OCI-LY7 (cell line): ENCODE results near the gene C1orf87. TPM values are rescaled to one million over a fixed set of nuclear protein-coding genes. Genes with fewer than 3 reads are reported as not detected.

Experiments
- BruUV-seq: library from RNA; stranded (reverse); fragments of 400-500 nt; replicated peaks from 2 replicates; lab custom pipeline; 2021; lab: Mats Ljungman, UMichigan
- CTCF ChIA-PET: fragments of 300-600 bp; sonication (Branson Sonifier 250); formaldehyde crosslinking; loops from one replicate; lab custom pipeline; 2022; ENCODE audit warnings: antibody characterized with exemption; ENCODE audit not compliant: unreplicated experiment; lab: Charles Lee
- POLR2A ChIA-PET: fragments of 300-600 bp; sonication (Branson Sonifier 250); formaldehyde crosslinking; loops from one replicate; lab custom pipeline; 2022; ENCODE audit warnings: antibody characterized with exemption; lab: Charles Lee
- DNase-seq: peaks from one replicate; pipeline ENCODE4 v3.0.0-alpha.2; 2015; ENCODE audit warnings: low spot score
- H2AFZ ChIP-seq: fragments of 200-600 bp; sonication (generic), shearing (Covaris generic); 2 replicates; pipeline ENCODE4 v1.6.1; 2014; ENCODE audit warnings: mild to moderate bottlenecking, antibody characterized with exemption, low read length, moderate library complexity
- H3K27ac ChIP-seq: fragments of 200-600 bp; sonication (generic); 2 replicates; pipeline ENCODE4 v1.5.1; 2014; ENCODE audit warnings: mixed run types, low read depth, mild to moderate bottlenecking, moderate library complexity, low read length, inconsistent platforms; ENCODE audit not compliant: poor library complexity, severe bottlenecking
- H3K36me3 ChIP-seq: fragments of 200-600 bp; sonication (generic); 2 replicates; pipeline ENCODE4 v1.6.1; 2014; ENCODE audit warnings: mild to moderate bottlenecking, antibody characterized with exemption, low read length, moderate library complexity, mixed read lengths; ENCODE audit not compliant: insufficient read depth
- H3K4me1 ChIP-seq: fragments of 200-600 bp; sonication (generic); 2 replicates; pipeline ENCODE4 v1.5.1; 2014; ENCODE audit warnings: mild to moderate bottlenecking, low read length; ENCODE audit not compliant: insufficient read depth, poor library complexity, severe bottlenecking
- H3K4me2 ChIP-seq: fragments of 200-600 bp; sonication (generic); 2 replicates; pipeline ENCODE4 v1.6.1; 2014; ENCODE audit warnings: mild to moderate bottlenecking, low read length
- H3K4me3 ChIP-seq: fragments of 200-600 bp; sonication (generic); 2 replicates; pipeline ENCODE4 v1.5.1; 2014; ENCODE audit warnings: mild to moderate bottlenecking, low read depth, low read length; ENCODE audit not compliant: poor library complexity, severe bottlenecking
- H3K79me2 ChIP-seq: fragments of 200-600 bp; sonication (generic); 2 replicates; pipeline ENCODE4 v1.6.1; 2016; ENCODE audit warnings: low read depth, mild to moderate bottlenecking, low read length, moderate library complexity, mixed read lengths; ENCODE audit not compliant: insufficient read depth
- H3K9me2 ChIP-seq: fragments of 200-600 bp; sonication (generic); 2 replicates; pipeline ENCODE4 v1.6.1; 2016; ENCODE audit warnings: mild to moderate bottlenecking, low read length, mixed read lengths; ENCODE audit not compliant: insufficient read depth
- H3K9me3 ChIP-seq: fragments of 200-600 bp; sonication (generic); 2 replicates; pipeline ENCODE4 v1.6.1; 2014; ENCODE audit warnings: mild to moderate bottlenecking, mixed run types, low read length, mixed read lengths
- H4K20me1 ChIP-seq: fragments of 200-600 bp; sonication (generic); 2 replicates; pipeline ENCODE4 v1.6.1; 2014; ENCODE audit warnings: mild to moderate bottlenecking, antibody characterized with exemption, low read length, moderate library complexity, mixed read lengths; ENCODE audit not compliant: insufficient read depth
- CTCF ChIP-seq: fragments of 200-600 bp; sonication (generic); conservative IDR thresholded peaks from 2 replicates; pipeline ENCODE4 v1.5.1; 2014; ENCODE audit warnings: mild to moderate bottlenecking, antibody characterized with exemption, low read length, moderate library complexity, mixed read lengths
- EZH2phosphoT487 ChIP-seq: fragments of 200-600 bp; sonication (generic); IDR thresholded peaks from 2 replicates; pipeline ENCODE4 v1.6.1; 2018; ENCODE audit warnings: low read depth, borderline replicate concordance, mild to moderate bottlenecking, mixed run types, antibody characterized with exemption, low read length, moderate library complexity, mixed read lengths
- intact Hi-C: fragments of 100-400 bp; cut with micrococcal nuclease; formaldehyde crosslinking; loops from one replicate; pipeline ENCODE4 v1.10.0; 2022; ENCODE audit not compliant: unreplicated experiment
- total RNA-seq, 2 experiments: library from RNA; depleted of rRNA in 1 of 2; stranded (reverse); fragments of >200 nt in 1 of 2; shearing (Covaris generic) in 1 of 2; gene quantifications; 2 replicates each; pipeline ENCODE4 v1.2.3, GENCODE V29; 2014 to 2022

The C1orf87 gene
- total RNA-seq, 2 experiments from 2014 or later = not detected

DNA sequence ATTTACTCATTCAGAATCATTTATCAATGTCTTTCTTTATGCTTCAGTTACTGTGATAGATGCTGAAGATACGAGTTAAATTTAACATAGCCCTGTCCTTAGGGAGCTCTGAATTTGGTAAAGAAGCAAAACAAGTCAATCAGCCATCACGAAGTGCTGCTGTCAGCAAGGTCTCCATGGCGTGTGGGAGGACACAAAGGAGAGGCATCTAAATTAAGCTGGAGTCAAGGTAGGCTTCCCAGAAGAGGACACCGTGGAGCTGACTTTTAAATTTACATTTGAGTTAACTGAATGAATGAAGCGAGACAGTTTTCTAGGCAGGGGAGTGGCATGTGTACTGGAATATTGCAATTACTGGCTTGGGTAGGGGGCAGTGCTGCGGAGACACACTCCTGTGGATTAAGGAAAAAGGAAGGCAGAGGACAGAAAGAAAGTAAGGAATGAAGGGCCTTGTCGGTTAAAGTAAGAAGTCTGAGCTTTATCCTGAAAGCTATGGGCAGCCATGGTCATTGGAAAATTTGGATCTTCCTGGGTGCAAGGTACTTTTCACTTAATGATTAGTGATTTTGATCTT is 41.3 kb upstream of the C1orf87 start:
- Histone ChIP-seq H2AFZ (no peak overlapping the region), H3K79me2 (no peaks in the 10 kb centered on the region), H3K4me1 (no peaks in the 10 kb centered on the region), H3K4me2 (no peak overlapping the region), H3K36me3 (no peaks in the 10 kb centered on the region), H3K9me2 (no peaks in the 10 kb centered on the region), H3K4me3 (no peak overlapping the region), H4K20me1 (no peaks in the 10 kb centered on the region), H3K9me3 (no peaks in the 10 kb centered on the region), H3K27ac (no peak overlapping the region)
- CTCF ChIA-PET = no interaction called here
- POLR2A ChIA-PET = no interaction called here
- no peak for DNase-seq
- intact Hi-C loops = no loop called here
- TF ChIP-seq EZH2phosphoT487 (no peak), CTCF (no peak)
- BruUV-seq = no TSS peak

- no peaks in the 10 kb centered on the region for H3K9me2 ChIP-seq
- H3K27ac ChIP-seq = no peak overlapping the region
- CTCF ChIA-PET = no interaction called here
- no peak for TF ChIP-seq CTCF
- TF ChIP-seq EZH2phosphoT487 = no peak
- H3K4me3 ChIP-seq = no peak overlapping the region
- no peak overlapping the region for H3K4me2 ChIP-seq
- H4K20me1 ChIP-seq = no peaks in the 10 kb centered on the region
- no peak for DNase-seq
- intact Hi-C loops = no loop called here
- POLR2A ChIA-PET = interaction anchor here (0.7 to 1.0 kb wide), 2 partner anchors 14 to 163 kb away, joined by 3 read pairs; no protein-coding TSS in a partner anchor
- no peaks in the 10 kb centered on the region for H3K4me1 ChIP-seq
- no TSS peak for BruUV-seq
- H3K36me3 ChIP-seq = no peaks in the 10 kb centered on the region
- H2AFZ ChIP-seq = no peak overlapping the region
- H3K9me3 ChIP-seq = no peaks in the 10 kb centered on the region
- no peaks in the 10 kb centered on the region for H3K79me2 ChIP-seq
Observed at GRCh38 chr1:60113596-60113995, 40.0 kb upstream of the C1orf87 start.

DNA sequence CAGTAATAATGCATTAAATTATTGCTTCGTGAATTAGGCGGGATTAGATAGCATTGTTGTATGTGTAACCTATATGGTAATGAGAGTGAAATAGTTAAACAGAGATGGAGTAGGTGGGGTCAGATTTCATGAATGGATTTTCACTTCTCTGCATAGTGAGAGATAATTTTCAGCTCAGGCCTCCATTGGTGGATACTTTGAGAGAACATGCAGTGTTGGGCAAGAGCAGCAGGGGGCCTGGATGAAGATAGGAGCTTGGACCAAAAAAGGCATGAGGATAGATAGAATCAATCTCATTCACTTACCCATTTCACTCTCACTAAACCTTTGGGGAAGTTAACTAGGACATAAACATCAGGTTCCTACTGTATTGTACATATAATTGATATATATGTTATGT is 39.5 kb upstream of the C1orf87 start:
- Histone ChIP-seq H3K4me1 (no peaks in the 10 kb centered on the region), H2AFZ (no peak overlapping the region), H3K9me2 (no peaks in the 10 kb centered on the region), H3K27ac (no peak overlapping the region), H3K4me2 (no peak overlapping the region), H3K9me3 (no peaks in the 10 kb centered on the region), H3K4me3 (no peak overlapping the region), H3K36me3 (no peaks in the 10 kb centered on the region), H4K20me1 (no peaks in the 10 kb centered on the region), H3K79me2 (no peaks in the 10 kb centered on the region)
- ChIA-PET POLR2A (interaction anchor here (1.0 kb wide), 1 partner anchor 15 kb away, joined by 3 read pairs; no protein-coding TSS in a partner anchor), CTCF (no interaction called here)
- TF ChIP-seq EZH2phosphoT487 = no peak
- TF ChIP-seq CTCF = no peak
- no TSS peak for BruUV-seq
- no peak for DNase-seq
- intact Hi-C loops = no loop called here
